Activated CD4-positive, alpha-beta T cell treated with anti-CD3 and anti-CD28 coated beads, Interleukin-2, amount 50 U/mL, for 24 hours (primary cell): ENCODE measurements around the gene GAS2L1.

Experiments
- DNase-seq, 2 donors: peaks; one replicate each; pipeline ENCODE4 v3.0.0-alpha.2; 2020; ENCODE audit warnings: low read depth in 1 of 2, low spot score in 1 of 2

The GAS2L1 gene

GRCh38 chr22:29306175-29306834, at the start of gene GAS2L1:
Gene GAS2L1 (plus strand): TSS chr22:29306650. CDS start chr22:29308106, 1,456 bp downstream.
- DNase-seq, result no peak

- DNase-seq, result no peak
Observed at GRCh38 chr22:29257751-29258181, 48.7 kb upstream of the GAS2L1 start.

GRCh38 chr22:29258407-29259252, 47.8 kb upstream of the GAS2L1 start:
- DNase-seq, result no peak

GRCh38 chr22:29259253-29259899, 47.1 kb upstream of the GAS2L1 start:
- no peak for DNase-seq

GRCh38 chr22:29260031-29260560, 46.4 kb upstream of the GAS2L1 start:
- DNase-seq, result no peak

- no peak for DNase-seq
Observed at GRCh38 chr22:29260601-29261315, 45.7 kb upstream of the GAS2L1 start.

GRCh38 chr22:29263791-29264276, 42.6 kb upstream of the GAS2L1 start:
- DNase-seq, result no peak

GRCh38 chr22:29265305-29265704, 41.1 kb upstream of the GAS2L1 start:
- DNase-seq, result no peak

- no peak for DNase-seq
Observed at GRCh38 chr22:29265929-29266328, 40.5 kb upstream of the GAS2L1 start.

GRCh38 chr22:29266564-29267461, 39.6 kb upstream of the GAS2L1 start:
- DNase-seq, result no peak

- no peak for DNase-seq
Observed at GRCh38 chr22:29267462-29267857, 39.0 kb upstream of the GAS2L1 start.

GRCh38 chr22:29267858-29268510, 38.5 kb upstream of the GAS2L1 start, which contains the start of the genes EWSR1 and RHBDD3:
Gene EWSR1 (plus strand): TSS chr22:29268268. CDS start chr22:29268337, 69 bp downstream.
Gene RHBDD3 (minus strand): TSS chr22:29267981. CDS start chr22:29265626, 2,355 bp downstream.
- DNase-seq, result peak; percentile 96 to 98

GRCh38 chr22:29268511-29269229, 37.8 kb upstream of the GAS2L1 start:
- peak in 1 of 2 donors; percentile 10 for DNase-seq

GRCh38 chr22:29269230-29269604, 37.2 kb upstream of the GAS2L1 start:
- no peak for DNase-seq

GRCh38 chr22:29269731-29270474, 36.5 kb upstream of the GAS2L1 start:
- no peak for DNase-seq

- DNase-seq, result no peak
Observed at GRCh38 chr22:29270475-29271271, 35.8 kb upstream of the GAS2L1 start.

- no peak for DNase-seq
Observed at GRCh38 chr22:29272624-29273023, 33.8 kb upstream of the GAS2L1 start.
